Activated T-helper 17 cell treated with anti-CD3 and anti-CD28 coated beads, Interleukin-2, amount 50 U/mL, for 72 hours (primary cell): ENCODE data around the gene GMIP. TPM values are rescaled to one million over a fixed set of nuclear protein-coding genes. Genes with fewer than 3 reads are reported as not detected.
"Not testable (repeated sequence)": the region's sequence is repeated elsewhere in the genome, so short reads cannot be mapped to it uniquely, and the experiment has no call there.

ENCODE experiments used
- ATAC-seq: fragments of 150-1000 bp; cut with Tn5 transposase; replicated peaks from 2 replicates; pipeline ENCODE4 v1.10.0; 2021; ENCODE audit warnings: mild to moderate bottlenecking, moderate library complexity
- H3K27ac Mint-ChIP-seq: one replicate; pipeline ENCODE4 v1.8.0; 2022; ENCODE audit warnings: mixed read lengths
- H3K27me3 Mint-ChIP-seq: one replicate; pipeline ENCODE4 v1.8.0; 2022; ENCODE audit warnings: mixed read lengths
- H3K36me3 Mint-ChIP-seq: one replicate; pipeline ENCODE4 v1.8.0; 2022; ENCODE audit warnings: low read depth, mild to moderate bottlenecking, mixed read lengths
- H3K4me1 Mint-ChIP-seq: one replicate; pipeline ENCODE4 v1.8.0; 2022; ENCODE audit warnings: mixed read lengths
- H3K4me3 Mint-ChIP-seq: one replicate; pipeline ENCODE4 v1.8.0; 2022; ENCODE audit warnings: mild to moderate bottlenecking, mixed read lengths
- H3K9me3 Mint-ChIP-seq: one replicate; pipeline ENCODE4 v1.8.0; 2022; ENCODE audit warnings: mixed read lengths
- total RNA-seq, 2 donors: library from RNA; stranded (reverse); gene quantifications; one replicate each; pipeline ENCODE4 v1.2.3, GENCODE V29; 2022

Gene GMIP
- total RNA-seq, 2 donors from 2014 or later, result 79.9 to 100 TPM

DNA sequence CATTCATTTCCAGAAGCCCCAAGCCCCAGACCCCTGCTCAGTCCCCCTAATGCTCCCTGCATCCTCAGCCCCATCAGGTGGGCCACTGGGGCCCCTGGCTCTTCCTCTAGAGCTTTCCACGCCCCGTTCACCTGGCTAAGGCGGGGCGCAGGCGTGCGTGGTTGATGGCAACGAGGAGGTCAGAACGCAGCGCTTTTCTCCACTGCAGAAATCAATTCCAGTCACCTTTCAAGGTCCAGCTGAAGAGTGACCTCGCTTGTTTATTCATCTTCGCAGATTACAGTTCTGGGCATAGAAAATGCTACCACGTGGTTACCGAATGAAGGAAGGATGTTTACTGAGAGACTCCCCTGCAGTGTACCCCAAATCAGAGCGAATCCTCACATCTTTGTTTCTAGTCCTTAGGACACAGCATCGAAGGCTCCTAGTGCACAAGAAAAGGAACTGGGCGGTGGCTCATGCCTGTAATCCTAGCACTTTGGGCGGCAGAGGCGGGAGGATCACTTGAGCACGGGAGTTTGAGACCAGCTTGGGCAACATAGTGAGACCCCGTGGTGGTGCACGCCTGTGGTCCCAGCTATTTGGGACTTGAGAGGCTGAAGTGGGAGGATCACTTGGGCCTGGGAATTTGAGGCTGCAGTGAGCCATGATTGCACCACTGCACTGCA is 24.1 kb downstream of the GMIP start:
- Mint-ChIP-seq H3K4me3 (peak overlapping the region; percentile 96), H3K36me3 (peaks cover 63% of the 10 kb centered on the region), H3K27me3 (no peaks in the 10 kb centered on the region), H3K27ac (peak overlapping the region; percentile 98), H3K9me3 (no peaks in the 10 kb centered on the region), H3K4me1 (peaks cover 24% of the 10 kb centered on the region)
- ATAC-seq, result no peak

DNA sequence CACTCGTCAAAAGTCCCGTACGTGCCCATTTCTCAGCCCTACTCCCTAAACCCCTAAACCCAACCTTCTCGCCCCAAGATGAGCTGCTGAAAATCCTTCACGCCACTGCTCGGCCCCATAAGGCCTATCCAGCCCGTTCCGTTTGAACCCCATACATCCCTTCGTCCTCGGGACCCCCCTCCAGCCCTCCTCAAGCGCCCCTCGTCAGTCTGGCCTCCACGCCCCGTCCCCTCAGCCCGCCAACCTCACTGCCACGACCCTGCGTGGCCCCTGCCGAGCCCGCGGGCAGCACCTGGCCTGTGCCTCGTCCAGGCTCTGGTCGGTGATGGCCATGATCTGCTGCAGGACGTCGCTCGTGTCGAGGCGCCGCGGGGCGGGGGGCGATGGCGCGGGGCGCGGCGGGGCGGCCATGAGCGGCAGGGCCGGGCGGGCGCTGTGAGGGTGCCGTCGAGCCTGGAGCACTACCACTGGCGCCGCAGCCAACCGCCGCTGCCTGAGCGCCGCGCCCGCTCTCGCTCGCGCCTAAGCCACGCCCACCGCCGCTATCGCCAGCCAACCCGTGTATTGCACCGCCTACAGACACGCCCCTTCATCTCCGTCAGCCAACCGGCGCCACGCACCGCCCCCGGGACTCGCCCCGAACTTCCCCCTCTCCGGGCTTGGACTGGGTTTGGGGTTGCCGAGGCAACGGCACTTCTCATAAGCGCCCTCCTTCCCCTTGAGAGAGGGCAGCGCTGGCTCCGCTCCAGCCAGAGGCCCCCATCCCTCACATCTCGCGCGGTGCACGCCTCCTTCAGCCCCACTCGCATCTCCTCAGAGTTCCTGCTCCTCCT is 25.0 kb downstream of the GMIP start, which contains the start of gene PBX4:
PBX4 (minus strand) TSS at position 469 of the 833 bp plus-strand sequence; CDS start at position 411, 58 bp downstream.
- H3K27me3 Mint-ChIP-seq, result no peaks in the 10 kb centered on the region
- H3K36me3 Mint-ChIP-seq, result peaks cover 63% of the 10 kb centered on the region
- H3K4me3 Mint-ChIP-seq, result peak within 1 kb of the TSS; percentile 96
- H3K4me1 Mint-ChIP-seq, result peaks cover 29% of the 10 kb centered on the region
- no peaks in the 10 kb centered on the region for H3K9me3 Mint-ChIP-seq
- H3K27ac Mint-ChIP-seq, result peak within 1 kb of the TSS; percentile 98
- ATAC-seq, result peak; percentile 94

DNA sequence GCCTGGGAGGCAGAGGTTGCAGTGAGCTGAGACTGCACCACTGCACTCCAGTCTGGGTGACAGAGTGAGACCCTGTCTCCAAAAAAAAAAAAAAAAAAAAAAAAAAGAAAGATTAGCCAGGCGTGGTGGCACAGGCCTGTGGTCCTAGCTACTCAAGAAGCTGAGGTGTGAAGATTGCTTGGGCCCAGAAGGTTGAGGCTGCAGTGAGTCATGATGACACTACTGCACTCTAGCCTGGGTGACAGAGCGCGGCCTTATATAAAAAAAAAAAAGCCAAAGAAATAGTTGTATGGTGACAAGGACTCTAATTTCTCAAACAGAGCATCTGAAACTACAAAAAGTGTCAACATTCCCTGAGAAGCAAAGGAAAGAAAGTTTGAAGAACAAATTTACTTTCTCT is 28.4 kb downstream of the GMIP start:
- Mint-ChIP-seq H3K27ac (peak overlapping the region; percentile 81), H3K36me3 (peaks cover 81% of the 10 kb centered on the region), H3K9me3 (no peaks in the 10 kb centered on the region), H3K27me3 (no peaks in the 10 kb centered on the region), H3K4me1 (peaks cover 29% of the 10 kb centered on the region), H3K4me3 (peak overlapping the region; percentile 96)
- peak; percentile 52 for ATAC-seq

DNA sequence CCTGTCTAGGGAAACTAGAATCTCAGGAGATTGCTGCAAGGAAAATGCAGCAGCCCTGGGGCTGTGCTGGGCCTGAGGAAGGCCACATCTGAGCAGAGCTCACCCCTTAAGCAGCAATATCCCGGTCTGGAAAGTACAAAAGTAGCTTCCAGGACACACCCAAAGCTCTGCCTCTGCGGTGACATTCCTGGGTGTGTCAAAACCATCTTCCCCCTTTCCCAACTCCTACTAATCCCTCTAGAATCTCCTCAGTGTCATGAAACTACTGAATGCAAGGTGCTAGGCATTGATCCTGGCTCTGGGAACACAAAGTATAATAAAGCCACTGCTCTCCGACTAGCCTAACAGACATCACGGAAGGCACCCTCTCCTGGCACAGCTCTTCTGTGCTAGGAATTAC is 30.0 kb downstream of the GMIP start:
- no peak overlapping the region for H3K27ac Mint-ChIP-seq
- no peaks in the 10 kb centered on the region for H3K9me3 Mint-ChIP-seq
- H3K4me3 Mint-ChIP-seq, result peak overlapping the region; percentile 96
- peaks cover 90% of the 10 kb centered on the region for H3K36me3 Mint-ChIP-seq
- peaks cover 28% of the 10 kb centered on the region for H3K4me1 Mint-ChIP-seq
- ATAC-seq, result no peak
- no peaks in the 10 kb centered on the region for H3K27me3 Mint-ChIP-seq

DNA sequence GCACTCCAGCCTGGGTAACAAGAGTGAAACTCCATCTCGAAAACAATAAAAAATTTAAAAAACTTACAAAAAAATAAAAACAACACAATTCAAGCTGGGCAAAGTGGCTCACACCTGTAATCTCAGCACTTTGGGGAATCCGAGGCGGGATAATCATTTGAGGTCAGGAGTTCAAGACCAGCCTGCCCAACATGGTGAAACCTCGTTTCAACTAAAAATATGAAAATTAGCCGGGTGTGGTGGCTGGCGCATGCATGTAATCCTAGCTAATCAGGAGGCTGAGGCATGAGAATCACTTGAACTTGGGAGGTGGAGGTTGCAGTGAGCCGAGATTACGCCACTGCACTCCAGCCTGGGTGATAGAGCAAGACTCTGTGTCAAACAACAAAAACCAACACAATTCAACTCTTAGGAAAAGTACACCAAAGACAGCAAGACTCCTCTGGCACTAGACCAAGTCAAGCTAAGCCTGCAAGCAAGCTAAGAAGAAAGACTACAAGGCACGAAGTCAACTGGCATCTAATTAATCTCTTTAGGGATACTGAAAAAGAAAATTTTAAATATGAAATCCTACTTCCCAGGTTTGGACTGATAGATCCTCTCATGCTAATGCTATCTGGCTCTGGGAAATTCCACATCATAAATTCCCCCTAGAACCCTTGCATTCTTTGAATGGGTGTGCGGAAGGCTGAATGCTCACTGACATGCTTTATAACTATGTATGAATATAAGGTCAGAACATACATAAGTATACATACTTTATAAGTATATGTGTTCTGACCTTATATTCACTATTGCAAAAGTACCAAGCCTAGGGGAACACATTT is 32.9 kb downstream of the GMIP start:
- no peak for ATAC-seq
- H3K27me3 Mint-ChIP-seq, result no peaks in the 10 kb centered on the region
- H3K4me1 Mint-ChIP-seq, result peaks cover 28% of the 10 kb centered on the region
- no peaks in the 10 kb centered on the region for H3K9me3 Mint-ChIP-seq
- H3K27ac Mint-ChIP-seq, result peak overlapping the region; percentile 46
- H3K4me3 Mint-ChIP-seq, result no peak overlapping the region
- H3K36me3 Mint-ChIP-seq, result peaks cover 92% of the 10 kb centered on the region

DNA sequence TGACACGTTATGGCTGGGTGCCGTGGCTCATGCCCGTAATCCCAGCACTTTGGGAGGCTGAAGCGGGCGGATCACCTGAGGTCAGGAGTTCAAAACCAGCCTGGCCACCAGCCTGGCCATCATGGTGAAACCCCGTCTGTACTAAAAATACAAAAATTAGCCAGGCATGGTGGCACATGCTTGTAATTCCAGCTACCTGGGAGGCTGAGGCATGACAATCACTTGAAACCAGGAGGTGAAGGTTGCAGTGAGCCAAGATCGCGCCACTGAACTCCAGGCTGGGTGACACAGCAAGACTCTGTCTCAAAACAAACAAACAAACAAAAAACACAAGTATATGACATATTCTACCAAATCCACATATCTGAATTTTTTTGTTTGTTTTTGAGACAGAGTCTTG is 36.8 kb downstream of the GMIP start:
- Mint-ChIP-seq H3K36me3 (peaks cover 74% of the 10 kb centered on the region), H3K27ac (peak overlapping the region; percentile 85), H3K4me3 (peak overlapping the region; percentile 70), H3K4me1 (peaks cover 34% of the 10 kb centered on the region)
- H3K27me3 Mint-ChIP-seq, H3K9me3 Mint-ChIP-seq, ATAC-seq: not testable (repeated sequence)

DNA sequence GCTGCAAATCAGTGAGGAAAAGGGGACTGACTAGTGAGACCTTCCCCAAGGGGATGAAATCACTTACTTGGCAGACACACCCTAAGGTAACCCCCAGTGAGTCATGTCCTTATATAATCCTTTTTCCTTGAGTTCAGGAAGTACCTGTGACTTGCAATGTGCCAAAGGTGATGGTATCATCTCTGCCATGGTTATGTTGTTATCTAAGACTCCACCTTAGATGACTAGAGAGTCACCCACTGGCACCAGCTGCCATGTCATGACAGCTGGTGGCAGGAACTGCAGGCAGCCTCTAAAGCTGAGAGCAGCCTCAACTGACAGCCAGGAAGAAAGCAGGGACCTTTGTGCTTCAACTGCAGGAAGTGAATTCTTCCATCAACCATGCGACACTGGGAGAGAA is 37.4 kb downstream of the GMIP start:
- Mint-ChIP-seq H3K27ac (peak overlapping the region; percentile 85), H3K27me3 (no peaks in the 10 kb centered on the region), H3K4me3 (peak overlapping the region; percentile 70), H3K9me3 (peaks cover 3% of the 10 kb centered on the region), H3K36me3 (peaks cover 77% of the 10 kb centered on the region), H3K4me1 (peaks cover 41% of the 10 kb centered on the region)
- peak; percentile 92 for ATAC-seq

DNA sequence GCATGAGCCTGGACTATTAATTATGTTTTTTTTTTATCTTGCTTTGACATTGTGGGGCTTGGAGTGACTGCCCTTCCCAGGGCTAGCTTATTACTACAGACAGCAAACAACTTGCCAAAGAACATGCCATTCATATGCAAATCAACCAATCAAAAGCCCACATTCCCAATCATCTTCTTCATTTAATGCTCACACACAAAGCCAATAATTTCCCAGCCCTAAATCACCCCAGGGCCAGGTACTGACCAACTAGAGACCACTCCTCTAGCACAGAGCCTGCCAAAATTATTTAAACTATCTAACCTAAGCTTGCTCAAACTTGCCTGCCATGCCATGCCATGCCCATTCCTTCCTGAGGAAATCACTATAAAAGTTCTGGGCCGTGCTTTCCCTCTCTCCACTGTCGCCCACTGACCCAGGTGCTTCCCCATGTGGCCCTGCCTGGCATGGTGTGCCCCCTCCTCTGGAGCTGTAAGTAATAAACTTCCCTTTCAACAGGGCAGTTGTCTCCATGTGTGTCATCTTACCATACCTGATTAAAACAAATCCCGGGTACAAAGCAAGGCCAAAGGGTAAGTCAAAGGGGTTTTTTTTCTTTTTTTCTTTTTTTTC is 40.6 kb downstream of the GMIP start:
- Mint-ChIP-seq H3K4me3 (peak overlapping the region; percentile 92), H3K27me3 (no peaks in the 10 kb centered on the region), H3K9me3 (peaks cover 6% of the 10 kb centered on the region), H3K36me3 (peaks cover 71% of the 10 kb centered on the region), H3K4me1 (peaks cover 46% of the 10 kb centered on the region), H3K27ac (peak overlapping the region; percentile 84)
- no peak for ATAC-seq

DNA sequence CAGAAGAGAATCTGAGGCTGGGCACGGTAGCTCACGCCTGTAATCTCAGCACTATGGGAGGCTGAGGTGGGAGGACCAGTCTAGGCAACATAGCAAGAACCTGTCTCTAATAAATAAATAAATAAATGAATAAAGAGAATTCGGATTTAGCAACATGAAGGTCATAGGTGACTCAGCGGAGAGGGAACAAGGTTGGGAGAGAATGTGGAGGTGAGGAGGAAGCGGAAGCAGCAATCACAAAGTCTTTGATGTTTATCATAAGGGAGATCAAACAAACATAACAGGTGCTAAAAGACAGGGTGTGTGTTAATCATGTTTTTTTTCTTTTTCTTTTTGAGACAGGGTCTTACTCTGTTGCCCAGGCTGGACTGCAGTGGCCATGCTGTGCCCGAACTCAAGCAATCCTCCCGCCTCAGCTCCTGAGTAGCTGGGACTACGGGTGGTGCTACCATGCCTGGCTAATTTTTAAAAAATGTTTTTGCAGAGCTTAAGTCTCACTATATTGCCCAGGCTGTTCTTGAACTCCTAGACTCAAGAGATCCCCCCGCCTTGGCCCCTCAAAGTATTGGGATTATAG is 41.2 kb downstream of the GMIP start:
- H3K36me3 Mint-ChIP-seq, result peaks cover 71% of the 10 kb centered on the region
- no peak for ATAC-seq
- peaks cover 6% of the 10 kb centered on the region for H3K9me3 Mint-ChIP-seq
- H3K27ac Mint-ChIP-seq, result peak overlapping the region; percentile 84
- peak overlapping the region; percentile 92 for H3K4me3 Mint-ChIP-seq
- H3K27me3 Mint-ChIP-seq, result no peaks in the 10 kb centered on the region
- H3K4me1 Mint-ChIP-seq, result peaks cover 52% of the 10 kb centered on the region

DNA sequence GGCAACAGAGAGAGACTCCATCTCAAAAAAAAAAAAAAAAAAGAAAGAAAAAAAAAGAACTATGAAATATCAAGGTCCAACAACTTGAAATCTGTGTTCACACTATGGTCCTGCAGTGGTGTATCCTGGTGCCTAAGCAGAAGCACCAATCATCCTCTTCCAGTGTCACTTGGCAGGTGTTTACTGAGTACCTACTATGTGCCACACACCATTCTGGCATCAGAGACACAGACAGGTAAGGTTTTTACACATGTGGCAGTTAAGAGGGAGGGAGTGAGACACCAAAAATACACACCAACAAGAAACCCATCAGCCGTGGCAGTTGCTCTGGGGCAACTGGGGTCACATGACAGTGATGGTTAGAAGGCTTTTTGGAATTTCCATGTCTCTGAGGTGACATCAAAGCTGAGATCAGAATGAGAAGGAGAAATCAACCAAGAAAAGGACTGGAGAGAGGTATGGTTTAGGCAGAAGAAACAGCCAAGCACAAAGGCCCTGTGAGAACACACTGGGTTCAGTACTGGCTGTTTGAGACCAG is 42.6 kb downstream of the GMIP start:
- ATAC-seq, result no peak

DNA sequence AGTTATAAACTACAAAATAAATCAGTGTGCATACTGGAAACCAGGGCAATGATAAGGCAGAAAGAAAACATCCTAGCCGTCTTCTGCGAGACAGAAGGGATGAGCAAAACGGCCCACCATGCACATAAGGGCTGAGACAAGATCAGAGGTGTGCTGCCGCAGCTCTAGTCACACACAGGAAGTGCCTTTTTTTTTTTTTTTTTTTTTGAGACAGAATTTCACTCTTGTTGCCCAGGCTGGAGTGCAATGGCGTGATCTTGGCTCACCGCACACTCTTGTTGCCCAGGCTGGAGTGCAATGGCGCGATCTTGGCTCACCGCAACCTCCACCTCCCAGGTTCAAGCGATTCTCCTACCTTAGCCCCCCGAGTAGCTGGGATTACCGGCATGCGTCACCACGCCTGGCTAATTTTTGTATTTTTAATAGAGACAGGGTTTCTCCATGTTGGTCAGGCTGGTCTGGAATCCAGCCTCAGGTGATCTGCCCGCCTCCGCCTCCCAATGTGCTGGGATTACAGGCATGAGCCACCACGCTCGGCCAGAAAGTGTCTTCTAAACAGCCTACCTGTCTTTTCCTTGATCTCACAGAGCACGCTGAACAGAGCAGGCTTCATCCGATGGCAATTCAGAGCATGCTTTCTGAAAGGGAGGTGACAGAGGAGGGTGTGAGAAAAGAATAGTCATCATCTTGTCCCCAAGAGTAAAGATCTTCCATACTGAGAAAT is 44.6 kb downstream of the GMIP start:
- Mint-ChIP-seq H3K4me3 (peak overlapping the region; percentile 92), H3K4me1 (peaks cover 60% of the 10 kb centered on the region), H3K27ac (peak overlapping the region; percentile 100), H3K36me3 (peaks cover 86% of the 10 kb centered on the region)
- not testable (repeated sequence) for H3K9me3 Mint-ChIP-seq, H3K27me3 Mint-ChIP-seq
- peak; percentile 59 for ATAC-seq

More for the DNA sequence above, 42.6 kb downstream of the GMIP start:
- peak overlapping the region; percentile 84 for H3K27ac Mint-ChIP-seq
- H3K4me1 Mint-ChIP-seq, result peaks cover 48% of the 10 kb centered on the region
- H3K9me3 Mint-ChIP-seq, result peaks cover 6% of the 10 kb centered on the region
- H3K4me3 Mint-ChIP-seq, result peak overlapping the region; percentile 92
- H3K27me3 Mint-ChIP-seq, result no peaks in the 10 kb centered on the region
- H3K36me3 Mint-ChIP-seq, result peaks cover 74% of the 10 kb centered on the region

DNA sequence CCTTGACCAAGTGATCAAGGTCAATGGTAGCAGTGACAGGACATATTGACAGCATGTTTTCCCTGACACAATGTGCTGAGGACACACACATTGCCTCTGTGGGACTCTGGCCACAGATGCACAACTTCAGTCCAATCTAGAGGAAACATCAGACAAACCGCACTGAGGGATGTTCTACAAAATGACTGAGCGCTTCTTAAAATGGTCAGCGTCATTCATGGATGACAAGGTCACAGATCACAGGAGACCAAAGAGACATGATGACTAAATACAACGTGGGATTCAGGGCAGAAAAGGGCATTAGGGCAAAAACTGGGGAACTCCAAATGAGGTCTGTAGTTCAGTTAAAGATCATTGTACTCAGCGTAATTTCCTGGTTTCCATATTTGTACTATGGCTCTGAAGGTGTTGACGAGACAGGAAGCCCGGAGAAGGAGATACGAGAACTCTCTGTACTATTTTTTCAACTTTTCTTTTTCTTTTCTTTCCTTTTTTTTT is 45.6 kb downstream of the GMIP start:
- no peaks in the 10 kb centered on the region for H3K27me3 Mint-ChIP-seq
- H3K4me1 Mint-ChIP-seq, result peaks cover 56% of the 10 kb centered on the region
- H3K27ac Mint-ChIP-seq, result peak overlapping the region; percentile 100
- peaks cover 84% of the 10 kb centered on the region for H3K36me3 Mint-ChIP-seq
- H3K9me3 Mint-ChIP-seq, result peaks cover 6% of the 10 kb centered on the region
- peak overlapping the region; percentile 92 for H3K4me3 Mint-ChIP-seq
- ATAC-seq, result peak; percentile 75

DNA sequence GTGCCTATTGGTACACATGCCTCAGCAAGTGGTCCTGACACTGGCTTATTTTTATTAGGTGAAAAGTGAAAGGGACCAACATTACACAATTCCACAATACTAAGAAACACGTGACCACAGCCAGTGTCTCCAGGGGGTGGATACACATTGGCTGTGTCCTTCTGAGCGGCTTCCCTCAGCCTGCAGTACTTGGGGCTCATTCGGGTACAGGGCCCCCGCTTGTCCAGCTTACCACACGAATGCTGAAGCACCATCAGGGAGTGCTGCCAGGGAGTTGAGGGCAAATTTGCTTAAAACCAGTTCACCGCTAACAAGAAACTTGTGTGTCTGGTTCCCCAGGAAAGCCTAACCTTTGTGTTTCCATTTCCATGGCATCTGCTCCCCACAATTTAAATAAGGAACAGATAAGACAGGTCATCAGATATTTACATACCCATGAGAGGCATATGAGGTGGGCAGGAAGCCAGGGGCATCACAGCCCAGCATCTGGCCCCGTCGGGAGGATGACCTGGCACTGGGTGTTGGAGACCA is 48.2 kb downstream of the GMIP start:
- peak overlapping the region; percentile 100 for H3K27ac Mint-ChIP-seq
- ATAC-seq, result no peak
- H3K27me3 Mint-ChIP-seq, result no peaks in the 10 kb centered on the region
- H3K9me3 Mint-ChIP-seq, result no peaks in the 10 kb centered on the region
- H3K4me3 Mint-ChIP-seq, result peak overlapping the region; percentile 52
- H3K36me3 Mint-ChIP-seq, result peaks cover 85% of the 10 kb centered on the region
- peaks cover 52% of the 10 kb centered on the region for H3K4me1 Mint-ChIP-seq
